ENCODE data around the gene SLC13A3.
A peak's percentile ranks its signal among the peaks of the same experiment; 100 is the strongest.

SLC13A3 gene

DNA sequence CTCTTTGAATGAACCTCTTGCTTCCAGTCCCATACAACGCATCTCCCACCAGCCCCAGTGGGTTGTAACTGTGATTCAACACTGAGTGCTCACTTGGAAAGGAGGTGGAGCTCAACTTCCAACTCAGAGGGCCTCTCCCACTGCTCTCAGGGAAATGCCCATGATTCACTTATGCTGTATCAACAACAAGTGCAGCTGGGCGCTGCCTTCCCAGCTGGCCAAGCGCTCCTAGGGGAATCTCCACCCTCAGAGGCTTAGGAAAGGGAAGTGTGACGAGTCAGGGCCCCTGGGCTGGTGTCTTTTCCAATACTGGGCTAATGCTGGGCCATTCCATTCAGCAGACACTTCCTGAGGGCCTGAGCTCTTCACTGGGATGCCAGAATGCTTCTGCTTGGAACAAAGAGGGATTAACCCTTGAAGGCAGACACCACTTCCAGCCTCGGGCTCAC, 92.7 kb downstream of the SLC13A3 start:
- DNase-seq (ENCODE audit: low spot score) (peak; percentile 84), FAIRE-seq (peak; percentile 77)

DNA sequence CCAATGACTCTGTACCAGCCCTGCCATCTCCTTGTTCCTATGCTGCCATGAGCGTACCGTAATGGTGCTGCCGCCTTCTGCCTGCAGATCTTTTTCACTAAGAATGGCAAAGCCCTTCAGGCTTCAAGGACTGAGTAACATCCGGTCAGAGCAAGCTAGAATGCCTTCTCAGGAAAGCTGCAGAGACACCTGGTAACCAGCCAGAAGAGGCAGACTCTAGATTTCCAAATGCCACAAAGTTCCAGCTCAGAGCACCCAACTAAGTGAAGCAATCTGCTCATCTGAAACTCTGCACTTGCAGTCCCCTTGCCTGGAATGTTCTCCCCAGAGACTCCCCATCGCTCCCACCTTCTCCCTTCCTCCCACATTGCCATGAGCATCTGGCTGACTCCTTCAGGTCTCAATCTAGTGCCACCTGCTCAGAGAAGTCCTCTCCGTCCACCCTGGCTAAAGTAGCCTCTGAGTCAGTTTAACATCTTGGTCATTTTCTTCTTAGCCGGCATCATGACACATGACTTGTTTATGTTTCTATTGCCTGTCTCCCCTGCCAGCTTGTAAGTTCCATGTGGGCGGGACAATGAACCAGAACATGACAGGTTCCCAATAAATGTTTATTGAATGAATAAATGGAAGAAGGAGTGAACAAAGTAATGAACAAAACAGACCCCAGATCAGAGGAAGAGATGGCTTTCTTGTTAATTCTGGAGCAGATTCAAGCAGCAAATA, 93.9 kb downstream of the SLC13A3 start:
- FAIRE-seq (no peak), DNase-seq (ENCODE audit: low spot score) (peak; percentile 44)

DNA sequence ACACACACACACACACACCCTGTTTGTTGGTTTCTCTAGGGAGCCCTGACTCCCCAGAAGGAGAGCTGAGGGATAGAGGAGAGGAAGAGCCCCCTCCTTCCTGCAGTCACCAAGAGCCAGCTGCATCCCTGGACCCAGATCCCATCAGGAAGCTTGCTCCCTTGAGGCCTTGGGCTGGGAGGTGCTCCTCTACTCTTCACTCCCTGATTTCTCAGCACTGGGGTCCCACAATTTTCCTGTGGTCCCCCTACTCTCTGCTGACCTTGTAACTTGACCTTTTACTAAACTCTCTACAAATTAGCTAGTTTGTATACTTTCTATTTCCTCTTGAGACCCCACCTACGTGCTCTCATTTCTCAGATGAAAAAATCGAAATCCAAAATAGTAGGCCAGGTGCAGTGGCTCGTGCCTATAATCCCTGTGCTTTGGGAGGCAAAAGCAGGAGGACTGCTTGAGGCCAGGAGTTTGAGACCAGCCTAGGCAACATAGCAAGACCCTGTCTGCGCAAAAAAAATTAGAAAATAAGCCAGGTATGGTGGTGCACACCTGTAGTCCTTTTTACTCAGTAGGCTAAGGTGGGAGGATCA, 95.8 kb downstream of the SLC13A3 start:
- DNase-seq (ENCODE audit: low spot score) (no peak), FAIRE-seq (no peak)

DNA sequence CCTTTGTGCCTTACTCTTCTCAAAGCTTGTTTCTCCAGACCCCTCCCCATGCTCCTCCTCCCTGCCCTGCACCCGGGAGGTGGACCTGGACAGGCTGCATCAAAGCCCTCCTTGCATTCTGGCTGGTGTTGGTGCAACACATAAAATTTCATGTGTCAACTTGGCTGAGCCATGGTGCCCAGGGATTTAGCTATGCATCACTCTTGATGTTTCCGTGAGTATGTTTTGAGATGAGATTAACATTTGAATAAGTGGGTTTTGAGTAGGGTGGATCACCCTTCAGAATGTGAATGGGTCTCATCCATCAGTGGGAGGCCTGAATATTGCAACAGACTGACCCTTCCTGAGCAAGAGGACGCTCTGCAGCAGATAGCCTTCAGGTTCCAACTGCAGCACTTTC, 96.4 kb downstream of the SLC13A3 start:
- FAIRE-seq, result no peak
- no peak for DNase-seq (ENCODE audit: low spot score)

DNA sequence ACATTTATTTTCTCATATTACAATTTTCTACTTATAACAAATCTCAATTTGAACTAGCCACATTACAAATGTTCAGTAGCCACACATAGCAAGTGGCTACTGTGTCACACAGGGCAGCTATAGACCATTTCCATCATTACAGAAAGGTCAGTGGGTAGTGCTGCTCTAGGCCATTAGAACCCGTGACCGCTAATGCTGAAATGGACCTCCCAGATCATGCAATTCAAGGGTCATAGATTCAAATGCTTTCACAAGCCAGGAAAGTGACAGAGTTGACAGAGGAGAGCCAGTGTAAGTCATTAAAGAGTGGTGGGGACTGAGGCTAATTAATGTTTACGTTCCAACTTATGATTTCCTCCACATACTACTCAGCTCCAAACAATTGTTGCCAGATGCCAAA, 97.3 kb downstream of the SLC13A3 start:
- FAIRE-seq, result no peak
- no peak for DNase-seq (ENCODE audit: low spot score)

DNA sequence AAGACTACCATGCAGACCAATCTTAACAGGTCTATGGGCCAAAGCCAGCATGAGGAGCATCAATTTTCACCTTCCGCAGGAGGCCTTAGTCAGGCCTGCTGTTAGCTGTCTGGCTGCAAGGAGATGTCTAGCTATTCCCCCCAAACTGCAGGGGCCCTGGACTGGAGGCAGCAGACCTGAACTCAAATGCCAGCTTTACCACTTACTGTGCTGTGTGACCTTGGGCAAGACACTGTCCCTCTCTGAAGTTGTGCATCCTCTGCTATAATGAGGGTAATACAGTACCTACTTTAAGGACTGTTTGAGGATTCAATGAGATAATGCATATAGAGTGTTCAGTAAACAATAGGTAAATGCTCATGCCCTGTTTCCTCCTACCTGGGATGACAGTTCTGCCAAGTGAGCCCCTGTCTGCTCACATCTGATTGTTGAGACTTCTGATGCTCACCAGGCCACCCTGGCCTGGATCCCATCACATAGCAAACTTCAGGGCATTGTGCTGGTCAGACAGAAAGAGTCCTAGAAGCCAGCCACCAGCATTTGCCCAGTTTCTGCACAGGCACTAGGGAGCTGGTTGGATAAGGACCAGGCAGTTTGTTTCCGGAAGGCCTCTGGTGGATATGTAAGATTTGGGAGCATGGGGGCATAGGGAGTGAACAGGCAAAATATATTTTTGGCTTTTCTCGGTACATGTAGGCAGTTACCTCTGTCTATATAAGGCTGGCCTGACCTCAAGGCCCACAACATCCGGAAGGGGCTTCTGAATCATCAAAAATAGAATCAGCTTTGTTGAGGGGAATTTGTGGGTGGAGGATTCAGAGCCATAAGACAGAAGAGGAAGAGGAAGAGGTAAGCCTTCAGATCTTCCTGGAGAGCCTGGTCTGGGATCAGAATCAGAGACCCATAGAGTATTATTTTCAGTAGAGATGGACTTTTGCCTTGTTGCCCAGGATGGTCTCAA, 98.5 kb downstream of the SLC13A3 start:
- DNase-seq (ENCODE audit: low spot score) (no peak), FAIRE-seq (no peak)

DNA sequence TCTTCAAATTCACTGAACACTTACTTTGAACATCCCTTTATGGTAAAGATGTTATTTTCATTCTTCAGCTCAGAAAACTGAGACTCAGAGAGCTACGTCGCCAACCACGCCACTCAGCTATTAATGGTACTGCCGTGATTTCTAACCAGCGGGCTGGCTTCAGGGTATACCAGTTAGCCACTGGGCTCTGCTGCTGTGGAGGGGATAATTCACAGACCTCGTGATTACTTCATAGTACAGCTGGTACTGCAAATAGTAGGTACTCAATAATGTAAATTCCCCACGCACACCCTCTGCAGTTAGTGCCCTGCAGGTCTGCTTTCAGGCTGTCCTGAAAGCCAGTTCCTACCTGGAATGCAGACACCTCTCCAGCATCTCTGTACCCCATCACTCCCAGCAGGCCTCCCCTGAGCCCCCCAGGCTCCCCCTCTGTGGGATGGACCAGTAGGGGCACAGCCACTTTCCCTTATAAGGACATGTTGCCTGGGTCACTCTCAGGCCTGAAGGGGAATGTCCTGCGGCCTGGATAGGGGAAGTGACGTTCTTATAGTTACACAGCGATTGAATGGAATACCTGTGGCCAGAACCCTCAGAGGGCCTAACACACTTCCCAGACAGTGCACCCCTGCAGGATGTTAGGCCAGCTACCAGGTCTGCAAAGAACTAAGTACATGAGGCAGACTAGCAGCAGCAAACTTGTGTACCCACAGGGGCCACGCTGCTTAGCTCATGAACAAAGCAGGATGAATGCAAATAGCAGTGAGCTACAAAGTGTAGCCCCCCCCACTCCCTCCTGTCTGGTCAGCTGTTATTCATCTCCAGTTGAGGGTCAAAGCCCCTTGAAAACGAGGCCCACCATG, 99.5 kb downstream of the SLC13A3 start:
- FAIRE-seq, result no peak
- DNase-seq (ENCODE audit: low spot score), result no peak

DNA sequence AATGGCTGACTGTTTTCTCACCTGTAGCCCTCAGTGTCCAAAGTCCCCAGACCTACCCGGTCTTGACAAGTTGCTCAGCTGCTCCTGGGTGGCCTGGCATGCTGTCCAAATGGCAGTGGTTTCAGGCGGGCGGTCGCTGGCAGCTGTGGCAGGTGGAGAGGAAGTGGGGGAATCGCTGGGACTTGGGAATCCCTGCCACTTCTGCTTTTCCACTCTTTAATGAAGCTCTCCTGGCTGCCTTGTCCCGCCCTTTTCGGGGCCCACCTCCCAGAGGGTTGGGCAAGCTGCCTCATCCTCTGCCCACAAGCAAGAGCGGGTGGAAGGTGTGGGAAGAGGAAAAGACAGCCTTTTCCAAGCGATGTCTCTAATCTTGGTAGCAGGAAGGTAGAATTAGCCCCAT, 100.8 kb downstream of the SLC13A3 start, which contains the start of gene OCSTAMP:
OCSTAMP (minus strand) TSS at position 194 of the 400 bp plus-strand sequence; CDS start at position 100, 94 bp downstream.
- no peak for DNase-seq (ENCODE audit: low spot score)
- FAIRE-seq, result no peak

DNA sequence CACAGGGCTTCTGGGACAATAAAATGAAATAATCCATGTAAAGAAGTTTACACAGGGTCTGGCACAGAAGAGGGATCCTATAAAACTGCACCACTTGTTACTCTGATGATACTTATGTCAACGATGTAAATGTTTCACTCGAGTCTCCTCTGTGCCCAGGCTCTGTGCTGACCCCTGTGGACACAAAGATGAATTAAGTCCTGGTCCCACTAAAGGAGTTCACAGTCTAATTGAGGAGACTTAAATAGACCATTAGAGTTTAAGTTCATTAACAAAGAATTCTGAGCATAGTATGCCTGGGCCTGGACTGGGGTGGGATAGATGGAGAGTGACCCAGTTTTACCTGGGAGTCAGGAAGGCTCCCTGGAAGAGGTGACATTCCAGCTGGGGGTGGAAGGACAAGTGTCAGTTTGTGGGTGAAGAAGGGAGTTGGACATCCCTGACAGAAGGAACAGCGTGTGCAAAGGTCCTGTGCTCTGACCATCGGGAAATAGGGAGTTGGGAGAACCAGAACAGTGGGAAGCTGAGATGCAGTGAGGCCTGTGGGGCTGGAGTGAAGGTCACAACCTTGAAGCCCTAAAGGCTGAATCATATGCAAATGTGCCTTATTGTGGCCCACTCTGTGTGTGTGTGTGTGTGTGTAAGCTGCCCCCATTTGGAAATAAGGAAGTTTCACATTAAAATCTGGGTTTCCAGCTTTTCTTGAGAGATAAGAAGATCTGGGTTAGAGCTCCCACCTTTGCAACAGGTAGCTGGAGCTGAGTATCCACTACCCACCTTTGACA, 101.9 kb downstream of the SLC13A3 start:
- no peak for FAIRE-seq
- DNase-seq (ENCODE audit: low spot score), result no peak

DNA sequence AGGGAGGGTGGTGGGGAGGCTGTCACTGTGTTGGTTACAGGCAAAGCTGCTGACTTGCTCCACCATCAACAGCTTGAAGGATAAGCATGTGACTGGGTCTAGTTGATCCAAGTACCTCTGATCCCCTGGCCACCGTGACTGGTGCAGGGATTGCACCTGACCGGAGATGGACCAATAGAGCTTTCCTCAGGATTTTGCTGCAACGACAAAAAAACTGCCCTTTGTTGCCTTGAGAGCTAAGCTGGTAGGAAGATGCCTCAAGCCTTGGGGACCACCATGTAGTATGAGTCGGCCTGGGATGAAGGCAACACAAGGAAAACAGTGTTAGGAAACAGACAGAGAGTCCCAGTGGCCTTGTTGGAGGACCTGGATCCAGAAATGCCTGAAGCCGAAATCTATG, 102.6 kb downstream of the SLC13A3 start:
- DNase-seq (ENCODE audit: low spot score) (no peak), FAIRE-seq (no peak)

DNA sequence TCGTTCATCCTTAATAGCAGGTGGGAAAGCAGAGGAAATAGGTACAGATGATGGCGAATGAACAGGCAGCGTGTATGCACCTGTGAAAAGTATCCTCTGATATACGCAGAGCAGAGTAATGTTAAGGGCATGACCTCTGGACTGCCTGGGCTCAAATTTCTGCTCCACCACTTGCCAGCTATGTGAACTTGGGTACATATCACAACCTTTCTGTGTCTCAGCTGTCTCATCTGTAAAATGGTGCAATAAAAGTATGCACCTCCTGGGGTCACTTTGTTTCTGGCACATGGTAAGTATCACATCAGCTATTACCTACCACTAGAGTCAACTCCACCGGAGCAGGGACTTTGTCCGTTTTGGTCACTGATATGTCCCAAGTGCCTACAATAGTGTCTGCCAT, 103.3 kb downstream of the SLC13A3 start:
- FAIRE-seq, result no peak
- DNase-seq (ENCODE audit: low spot score), result no peak

DNA sequence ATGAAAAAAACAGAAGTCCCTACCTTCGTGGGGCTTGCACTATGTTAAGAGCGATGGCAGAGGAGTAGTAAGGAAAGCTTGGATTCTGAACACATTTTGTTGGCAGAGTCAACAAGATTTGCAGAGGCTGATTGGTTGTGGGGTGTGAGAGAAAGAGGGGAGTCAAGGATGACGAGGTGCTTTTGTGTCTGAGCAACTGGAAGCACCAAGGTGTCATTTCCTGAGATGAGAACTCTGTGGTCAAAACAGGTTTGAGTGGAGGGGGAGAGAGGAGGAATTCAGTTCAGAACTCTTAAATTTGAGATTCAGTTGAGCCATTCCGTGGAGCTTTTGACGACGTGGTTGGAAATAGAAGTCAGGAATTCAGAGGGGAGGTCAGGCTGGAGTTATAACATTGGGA, 104.3 kb downstream of the SLC13A3 start:
- FAIRE-seq (no peak), DNase-seq (ENCODE audit: low spot score) (no peak)

DNA sequence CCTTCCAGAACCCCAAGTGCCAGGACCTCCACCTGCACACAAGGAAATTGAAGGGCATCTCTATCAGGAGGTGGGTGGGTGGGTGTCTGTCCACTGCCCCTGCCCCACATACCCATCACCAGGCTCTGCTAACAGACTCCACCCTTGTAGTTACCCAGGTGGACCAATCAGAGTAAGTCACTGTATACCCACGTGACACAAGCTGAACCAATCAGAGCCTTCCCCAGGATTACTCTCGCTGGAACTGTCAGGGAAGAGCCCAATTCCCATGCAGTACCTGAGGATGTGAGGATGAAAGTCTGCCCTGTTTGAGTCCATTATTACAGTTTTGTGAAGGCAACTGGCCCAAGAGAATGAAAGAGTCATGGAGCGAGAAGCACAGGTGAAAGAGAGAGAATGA, 105.0 kb downstream of the SLC13A3 start:
- DNase-seq (ENCODE audit: low spot score) (no peak), FAIRE-seq (no peak)

DNA sequence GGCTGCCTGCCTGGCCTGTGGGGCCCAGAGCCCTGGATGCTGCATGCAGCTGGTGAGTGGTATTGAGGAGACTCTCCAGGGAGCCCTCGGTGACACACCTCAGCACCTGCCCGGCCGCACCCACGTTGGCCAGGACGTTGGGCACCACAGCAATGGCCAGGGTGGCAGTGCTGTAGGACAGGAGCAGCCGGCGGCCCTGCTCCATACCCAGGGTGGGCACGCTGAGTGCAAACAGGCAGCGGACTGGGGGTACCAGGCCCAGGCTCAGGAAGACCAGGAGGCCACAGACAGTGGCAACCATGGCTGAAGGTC, 105.5 kb downstream of the SLC13A3 start:
- FAIRE-seq (no peak), DNase-seq (ENCODE audit: low spot score) (no peak)

DNA sequence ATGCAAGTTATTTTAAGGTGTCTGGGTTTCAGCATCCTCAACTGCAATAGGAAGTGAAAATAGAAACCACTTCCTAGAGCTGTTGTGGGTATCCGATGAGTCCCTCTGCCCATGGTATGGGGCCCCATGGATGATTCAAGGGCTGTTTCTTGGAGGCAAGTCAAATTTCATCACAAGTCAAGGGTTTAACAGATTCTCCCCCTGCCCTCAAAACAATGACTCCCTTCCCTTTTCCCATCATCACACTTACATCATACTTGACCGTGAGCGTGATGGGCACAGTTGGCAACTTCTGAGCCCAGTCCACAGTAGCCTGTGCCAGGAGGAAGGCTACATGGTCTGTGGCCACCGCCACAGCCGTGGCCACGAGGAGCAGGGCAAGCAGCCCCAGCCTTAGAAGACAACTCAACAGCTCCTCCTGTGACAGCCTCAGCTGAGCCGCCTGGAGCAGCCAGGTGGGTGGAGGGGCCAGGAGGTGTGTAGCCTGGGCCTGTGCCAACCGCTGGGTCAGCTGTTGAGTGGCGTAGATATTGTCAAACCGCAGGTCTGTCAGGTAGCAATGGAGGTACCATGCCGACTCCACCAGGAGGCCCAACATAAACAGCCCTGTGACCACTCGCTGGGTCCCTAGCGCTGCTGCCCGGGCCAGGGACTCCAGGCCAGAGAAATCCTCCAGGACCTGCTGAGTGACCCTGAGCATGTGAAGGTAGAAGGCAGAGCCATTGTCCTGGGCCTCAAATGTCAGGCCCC, 106.0 kb downstream of the SLC13A3 start:
- no peak for FAIRE-seq
- DNase-seq (ENCODE audit: low spot score), result no peak

DNA sequence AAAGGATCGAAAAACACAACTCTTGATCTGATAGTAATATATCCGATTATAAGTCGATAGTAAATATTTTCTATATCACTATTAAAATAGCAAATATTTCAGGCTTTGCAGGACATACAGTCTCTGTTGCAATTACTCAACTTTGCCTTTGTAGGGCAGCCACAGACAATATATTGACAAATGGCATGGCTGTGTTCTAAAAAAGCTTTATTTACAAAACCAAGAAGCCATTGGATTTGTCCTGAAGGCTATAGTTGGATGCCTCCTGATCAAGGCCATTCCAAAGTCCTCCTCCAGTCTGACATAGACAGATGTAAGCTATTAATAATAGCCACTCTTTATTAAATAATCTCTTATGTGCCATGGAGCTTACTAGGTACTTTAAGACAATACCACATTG, 106.7 kb downstream of the SLC13A3 start:
- FAIRE-seq, result no peak
- no peak for DNase-seq (ENCODE audit: low spot score)

DNA sequence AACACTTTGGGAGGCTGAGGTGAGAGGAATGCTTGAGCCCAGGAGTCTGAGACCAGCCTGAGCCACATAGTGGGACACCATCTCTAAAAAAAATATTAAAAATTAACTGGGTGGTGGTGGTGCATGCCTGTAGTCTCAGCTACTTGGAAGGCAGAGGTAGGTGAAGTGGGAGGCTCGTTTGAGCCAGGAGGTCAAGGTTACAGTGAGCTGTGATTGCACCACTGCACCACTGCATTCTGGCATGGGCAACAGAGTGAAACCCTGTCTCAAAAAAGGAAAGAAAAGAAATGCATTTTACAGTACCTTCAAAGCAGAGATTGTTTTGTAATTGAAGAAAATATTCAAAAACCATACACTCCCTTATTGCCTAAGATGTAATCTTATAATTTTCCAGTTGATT, 107.3 kb downstream of the SLC13A3 start:
- no peak for DNase-seq (ENCODE audit: low spot score)
- FAIRE-seq, result no peak

DNA sequence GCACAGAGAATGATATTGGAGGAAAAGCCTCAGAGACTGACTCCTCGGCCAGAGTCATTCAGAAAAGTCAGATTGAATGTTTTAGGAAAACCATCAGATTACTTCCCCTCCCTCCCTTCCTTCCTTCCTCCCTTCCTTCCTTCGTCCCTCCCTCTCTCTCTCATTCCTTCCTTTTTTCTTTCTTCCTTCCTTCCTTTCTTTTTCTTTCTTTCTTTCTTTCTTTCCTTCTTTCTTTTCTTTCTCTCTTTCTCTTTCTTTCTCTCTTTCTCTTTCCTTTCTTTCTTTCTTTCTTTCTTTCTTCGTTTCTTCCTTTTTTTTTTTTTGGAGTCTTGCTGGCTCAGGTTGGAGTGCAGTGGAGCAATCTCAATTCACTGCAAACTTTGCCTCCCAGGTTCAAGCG, 108.2 kb downstream of the SLC13A3 start:
- no peak for FAIRE-seq

DNA sequence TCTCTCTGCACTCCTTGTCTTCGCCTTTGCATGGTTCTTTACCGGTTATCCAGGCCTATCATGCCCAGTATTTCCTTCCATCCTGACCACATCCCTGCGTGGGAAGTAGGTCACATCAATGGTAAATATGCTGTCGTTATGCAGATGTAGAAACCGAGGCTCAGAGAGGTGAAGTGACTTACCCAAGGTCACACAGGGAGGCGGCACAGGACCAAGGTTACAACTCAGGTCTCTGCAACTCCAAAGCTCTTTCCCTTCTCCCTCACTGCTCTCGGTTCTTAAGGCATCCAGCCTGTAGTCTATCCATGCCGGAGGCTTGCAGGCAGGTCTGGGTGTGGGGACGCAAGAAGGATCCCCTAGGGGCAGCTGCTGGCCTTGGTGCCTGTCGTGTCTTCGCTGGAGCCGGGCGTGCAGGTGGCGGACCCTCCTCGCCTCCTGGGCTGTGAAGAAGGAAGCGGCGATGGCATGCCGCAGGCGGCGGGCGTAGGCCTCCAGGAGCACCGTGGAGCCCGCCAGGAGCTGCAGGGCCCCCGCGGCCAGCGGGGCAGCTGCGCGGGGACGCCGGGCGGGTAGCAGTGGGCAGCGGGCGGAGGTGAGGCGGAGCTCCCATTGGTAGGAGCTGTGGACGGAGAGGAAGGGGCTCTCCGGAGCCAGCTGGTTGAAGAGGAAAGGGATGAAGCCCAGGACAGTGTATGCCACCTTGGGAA, 109.9 kb downstream of the SLC13A3 start:
- DNase-seq (ENCODE audit: low spot score) (no peak), FAIRE-seq (no peak)

More for the DNA sequence above, 108.2 kb downstream of the SLC13A3 start:
- DNase-seq (ENCODE audit: low spot score), result no peak

Data from RCC 7860 (cell line).